Activated CD4-positive, alpha-beta memory T cell treated with anti-CD3 and anti-CD28 coated beads for 36 hours (primary cell): Measurements from ENCODE around the gene PSMG3. TPM values are rescaled to one million over a fixed set of nuclear protein-coding genes. Genes with fewer than 3 reads are reported as not detected.

Experiments
- CTCF ChIA-PET: fragments of 350-600 bp; sonication (Branson Sonifier 250); formaldehyde crosslinking; loops from one replicate; lab custom pipeline; 2021; ENCODE audit warnings: antibody characterized with exemption, inconsistent platforms; lab: Charles Lee
- POLR2A ChIA-PET: fragments of 350-600 bp; sonication (Branson Sonifier 250); formaldehyde crosslinking; loops from one replicate; lab custom pipeline; 2021; ENCODE audit warnings: antibody characterized with exemption; lab: Charles Lee
- DNase-seq: peaks from one replicate; pipeline ENCODE4 v3.0.0-alpha.2; 2020
- H3K27ac Mint-ChIP-seq: one replicate; pipeline ENCODE4 v1.8.0; 2021; ENCODE audit warnings: mixed read lengths
- H3K27me3 Mint-ChIP-seq: one replicate; pipeline ENCODE4 v1.8.0; 2021; ENCODE audit warnings: mixed read lengths
- H3K36me3 Mint-ChIP-seq: one replicate; pipeline ENCODE4 v1.8.0; 2021; ENCODE audit warnings: mixed read lengths
- H3K4me1 Mint-ChIP-seq: one replicate; pipeline ENCODE4 v1.8.0; 2021; ENCODE audit warnings: low read depth, mixed read lengths
- H3K4me3 Mint-ChIP-seq: one replicate; pipeline ENCODE4 v1.8.0; 2021; ENCODE audit warnings: mild to moderate bottlenecking, mixed read lengths
- H3K9me3 Mint-ChIP-seq: one replicate; pipeline ENCODE4 v1.8.0; 2021; ENCODE audit warnings: mixed read lengths
- intact Hi-C: fragments of 100-400 bp; cut with micrococcal nuclease; formaldehyde crosslinking; loops from one replicate; pipeline ENCODE4 v1.15.1; 2023
- total RNA-seq, 2 experiments: library from RNA; stranded (reverse); gene quantifications; one replicate each; pipeline ENCODE4 v1.2.3, GENCODE V29; 2021

Gene PSMG3
- total RNA-seq, 2 experiments from 2014 or later = 48.1 to 55.0 TPM

DNA sequence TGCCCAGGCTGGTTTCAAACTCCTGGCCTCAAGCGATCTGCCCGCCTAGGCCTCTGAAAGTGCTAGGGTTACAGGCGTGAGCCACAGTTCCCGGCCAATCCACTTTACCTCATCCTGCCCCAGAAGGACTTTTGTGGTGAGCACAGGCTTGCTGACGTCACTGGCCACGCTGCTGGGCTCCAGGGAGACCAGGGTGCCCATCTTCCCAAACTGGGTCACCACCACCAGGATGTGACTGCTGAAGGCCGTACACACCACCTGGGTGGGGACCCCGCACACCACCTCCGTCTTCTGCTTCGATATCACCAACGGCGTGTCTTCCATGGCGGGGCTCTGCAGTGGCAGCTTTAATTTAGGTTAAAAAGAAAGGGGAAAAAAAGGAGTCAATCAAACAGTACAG, 816 bp downstream of the PSMG3 start:
- Mint-ChIP-seq H3K36me3 (peaks cover 28% of the 10 kb centered on the region), H3K4me3 (peak overlapping the region; percentile 91), H3K4me1 (peaks cover 38% of the 10 kb centered on the region), H3K27me3 (no peaks in the 10 kb centered on the region), H3K9me3 (no peaks in the 10 kb centered on the region), H3K27ac (peak overlapping the region; percentile 98)
- intact Hi-C loops = loop anchor here (2.0 kb wide), 1 partner anchor 36 kb away; no protein-coding TSS in a partner anchor
- ChIA-PET CTCF (no interaction called here), POLR2A (interaction anchor here (1.1 kb wide), 1 partner anchor 36 kb away, joined by 4 read pairs; no protein-coding TSS in a partner anchor)
- peak; percentile 71 for DNase-seq

DNA sequence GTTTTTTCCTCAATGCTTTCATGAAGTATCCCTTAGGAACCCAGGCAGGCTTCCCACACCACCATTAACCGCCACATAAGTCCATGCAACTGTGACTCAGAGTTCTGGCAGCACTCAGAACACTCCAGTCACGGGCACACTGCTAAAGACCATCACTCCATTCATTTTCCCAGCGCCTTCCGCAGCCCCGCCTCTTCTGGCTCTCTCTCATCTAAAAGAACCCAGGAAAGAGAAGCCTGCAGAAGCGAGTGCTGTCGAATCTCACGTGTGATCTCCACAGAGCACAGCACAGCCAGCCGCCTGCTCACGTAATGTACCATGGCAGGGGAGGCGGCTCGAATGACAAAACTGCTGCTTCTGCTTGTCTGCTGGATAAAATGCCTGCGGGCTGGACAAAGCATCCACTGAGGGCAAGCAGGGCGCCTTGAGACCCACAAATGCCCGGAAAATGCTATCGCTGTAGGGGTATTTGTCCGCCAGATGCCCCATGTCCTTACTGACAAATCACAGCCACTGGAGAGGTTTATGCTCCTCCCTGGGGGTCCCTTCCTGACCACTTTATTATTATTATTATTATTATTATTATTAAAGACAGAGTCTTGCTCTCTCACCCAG, 1.8 kb downstream of the PSMG3 start:
- peak overlapping the region; percentile 91 for H3K4me3 Mint-ChIP-seq
- peak overlapping the region; percentile 8 for H3K27ac Mint-ChIP-seq
- no peak for DNase-seq
- H3K9me3 Mint-ChIP-seq = no peaks in the 10 kb centered on the region
- intact Hi-C loops = loop anchor here (2.0 kb wide), 1 partner anchor 35 kb away; no protein-coding TSS in a partner anchor
- ChIA-PET CTCF (interaction anchor here (0.7 kb wide), 1 partner anchor 175 kb away, joined by 4 read pairs; no protein-coding TSS in a partner anchor), POLR2A (interaction anchor here (1.1 kb wide), 1 partner anchor 35 kb away, joined by 4 read pairs; no protein-coding TSS in a partner anchor)
- H3K36me3 Mint-ChIP-seq = peaks cover 28% of the 10 kb centered on the region
- peaks cover 38% of the 10 kb centered on the region for H3K4me1 Mint-ChIP-seq
- no peaks in the 10 kb centered on the region for H3K27me3 Mint-ChIP-seq

DNA sequence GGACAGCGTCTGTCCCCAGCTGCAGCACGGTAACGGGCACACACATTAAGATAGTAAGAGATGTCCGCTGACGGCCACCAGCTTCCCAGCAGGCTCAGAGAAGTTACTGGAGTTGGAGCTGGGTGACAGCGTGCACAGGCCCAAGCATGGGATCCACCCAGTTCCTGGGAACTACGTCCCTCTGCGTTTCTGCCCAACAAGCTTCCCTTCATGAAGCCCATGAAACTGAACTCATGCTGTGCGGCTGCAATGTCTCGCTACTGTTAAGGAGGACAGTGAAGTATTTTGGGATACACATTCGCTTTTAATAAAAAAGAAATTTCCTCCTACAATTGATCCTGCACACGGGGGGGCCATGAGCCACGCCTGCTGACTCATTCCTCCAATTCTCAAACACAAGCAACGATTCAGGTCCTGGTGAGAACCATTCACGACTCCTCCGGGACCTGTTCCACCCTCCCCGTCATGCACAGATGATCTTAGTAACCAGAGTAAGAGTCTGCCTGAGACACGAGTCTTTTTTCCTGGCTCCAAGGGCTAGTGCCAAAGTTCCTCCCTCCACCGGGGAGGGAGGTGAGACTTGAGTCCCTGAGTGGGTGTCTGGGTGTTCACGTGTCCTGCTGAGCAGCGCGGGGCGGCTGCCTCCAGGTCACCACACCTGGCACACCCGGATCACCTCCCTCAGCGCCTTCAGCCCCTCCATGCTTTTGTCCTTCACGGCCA, 2.6 kb downstream of the PSMG3 start:
- no peak for DNase-seq
- no peak overlapping the region for H3K4me3 Mint-ChIP-seq
- intact Hi-C loops = no loop called here
- ChIA-PET POLR2A (no interaction called here), CTCF (interaction anchor here (1.7 kb wide), 1 partner anchor 11 kb away, joined by 6 read pairs; the partner anchor contains the start of gene TMEM184A)
- H3K27ac Mint-ChIP-seq = no peak overlapping the region
- H3K9me3 Mint-ChIP-seq = no peaks in the 10 kb centered on the region
- H3K36me3 Mint-ChIP-seq = peaks cover 28% of the 10 kb centered on the region
- H3K27me3 Mint-ChIP-seq = no peaks in the 10 kb centered on the region
- H3K4me1 Mint-ChIP-seq = peaks cover 33% of the 10 kb centered on the region

DNA sequence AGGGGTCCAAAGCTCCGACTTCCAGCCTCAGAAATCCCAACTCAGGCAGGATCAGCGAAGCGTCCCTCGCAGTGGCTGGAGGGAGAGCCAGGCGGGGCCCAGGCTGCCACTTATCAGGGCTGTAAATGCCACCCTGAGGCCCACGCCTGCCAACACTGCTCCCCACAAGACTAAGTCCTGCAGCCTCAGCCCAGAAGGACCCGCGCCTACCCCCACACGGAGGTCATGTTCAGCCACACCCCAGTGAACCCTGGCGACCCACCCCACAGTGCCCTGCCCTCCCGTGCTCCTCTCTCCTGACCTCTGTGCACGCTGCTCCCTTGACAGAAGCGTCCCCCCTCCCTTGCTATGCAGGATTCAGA, 3.2 kb downstream of the PSMG3 start:
- H3K4me3 Mint-ChIP-seq = no peak overlapping the region
- no peak overlapping the region for H3K27ac Mint-ChIP-seq
- peaks cover 28% of the 10 kb centered on the region for H3K36me3 Mint-ChIP-seq
- CTCF ChIA-PET = interaction anchor here (1.7 kb wide), 1 partner anchor 10 kb away, joined by 6 read pairs; the partner anchor contains the start of gene TMEM184A
- DNase-seq = no peak
- intact Hi-C loops = no loop called here
- POLR2A ChIA-PET = no interaction called here
- peaks cover 27% of the 10 kb centered on the region for H3K4me1 Mint-ChIP-seq
- H3K9me3 Mint-ChIP-seq = no peaks in the 10 kb centered on the region
- no peaks in the 10 kb centered on the region for H3K27me3 Mint-ChIP-seq

DNA sequence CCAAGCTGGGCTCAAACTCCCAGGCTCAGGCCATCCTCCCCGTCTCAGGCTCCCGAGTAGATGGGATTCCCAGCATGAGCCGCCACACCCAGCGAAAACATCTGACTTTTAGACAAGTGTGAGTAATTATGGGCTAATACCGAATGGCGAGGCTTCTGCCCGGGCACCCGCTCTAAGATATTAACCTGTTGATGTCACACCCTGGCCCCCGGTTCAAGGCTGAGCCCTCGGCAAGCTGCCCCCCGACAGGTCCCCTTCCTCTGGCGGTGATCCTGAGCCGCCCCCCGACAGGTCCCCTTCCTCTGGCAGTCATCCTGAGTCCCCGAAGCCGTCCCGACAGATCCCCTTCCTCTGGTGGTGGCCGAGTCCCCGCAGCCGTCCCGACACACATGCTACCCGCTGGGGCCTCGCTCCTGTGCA, 5.2 kb downstream of the PSMG3 start:
- no peaks in the 10 kb centered on the region for H3K27me3 Mint-ChIP-seq
- intact Hi-C loops = no loop called here
- POLR2A ChIA-PET = no interaction called here
- no peak overlapping the region for H3K27ac Mint-ChIP-seq
- H3K36me3 Mint-ChIP-seq = peaks cover 28% of the 10 kb centered on the region
- DNase-seq = no peak
- peaks cover 18% of the 10 kb centered on the region for H3K4me1 Mint-ChIP-seq
- CTCF ChIA-PET = interaction anchor here (0.9 kb wide), 1 partner anchor 90 kb away, joined by 3 read pairs; no protein-coding TSS in a partner anchor
- H3K4me3 Mint-ChIP-seq = no peak overlapping the region
- H3K9me3 Mint-ChIP-seq = no peaks in the 10 kb centered on the region

DNA sequence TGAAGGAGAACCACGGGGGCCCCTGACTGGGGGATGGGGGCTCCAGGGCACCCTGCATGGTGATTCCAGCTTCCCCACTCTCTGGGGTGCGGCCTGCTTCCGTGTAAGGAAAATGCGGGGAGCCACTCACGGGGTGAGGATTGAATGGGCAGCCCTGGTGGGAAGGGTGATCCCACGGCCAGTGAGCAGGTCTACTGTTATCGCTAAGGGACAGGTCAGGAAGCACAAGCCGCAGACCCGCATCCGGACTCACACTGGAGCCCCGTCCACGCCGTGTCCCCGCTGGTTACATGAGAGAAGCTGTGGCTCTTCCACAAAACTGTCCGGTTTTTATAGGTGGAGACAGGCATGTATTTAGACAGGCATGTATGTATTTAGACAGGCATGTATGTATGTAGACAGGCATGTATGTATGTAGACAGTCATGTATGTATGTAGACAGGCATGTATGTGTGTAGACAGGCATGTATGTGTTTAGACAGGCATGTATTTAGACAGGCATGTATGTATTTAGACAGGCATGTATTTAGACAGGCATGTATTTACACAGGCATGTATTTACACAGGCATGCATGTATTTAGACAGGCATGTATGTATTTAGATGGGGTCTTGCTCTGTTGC, 5.7 kb downstream of the PSMG3 start:
- intact Hi-C loops = no loop called here
- no peak overlapping the region for H3K27ac Mint-ChIP-seq
- ChIA-PET CTCF (interaction anchor here (0.9 kb wide), 1 partner anchor 90 kb away, joined by 3 read pairs; no protein-coding TSS in a partner anchor), POLR2A (no interaction called here)
- peaks cover 27% of the 10 kb centered on the region for H3K36me3 Mint-ChIP-seq
- H3K4me1 Mint-ChIP-seq = peaks cover 17% of the 10 kb centered on the region
- H3K9me3 Mint-ChIP-seq = no peaks in the 10 kb centered on the region
- H3K27me3 Mint-ChIP-seq = no peaks in the 10 kb centered on the region
- no peak for DNase-seq
- H3K4me3 Mint-ChIP-seq = no peak overlapping the region

DNA sequence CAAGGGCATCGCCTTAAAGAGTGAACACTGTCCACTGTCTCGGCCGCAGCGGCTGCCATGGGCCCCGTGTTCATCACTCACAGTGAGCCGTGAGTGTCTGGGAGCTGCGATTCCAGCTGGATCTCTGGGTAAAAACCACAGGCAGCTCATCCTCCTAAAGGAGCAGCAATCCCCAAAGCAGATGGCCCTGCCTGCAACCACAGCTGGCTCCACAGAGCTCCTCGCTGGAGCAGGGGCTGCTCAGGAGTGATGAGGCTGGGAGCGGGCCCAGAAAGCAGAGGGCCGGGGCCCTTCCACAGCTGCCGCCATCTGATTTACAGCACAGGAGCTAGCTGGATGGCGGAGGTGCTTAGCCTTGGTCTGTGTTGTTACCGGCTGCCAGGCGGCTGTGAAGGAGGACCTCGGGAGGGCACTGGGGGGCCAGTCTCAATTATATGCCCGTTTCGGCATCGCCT, 7.2 kb downstream of the PSMG3 start:
- H3K27me3 Mint-ChIP-seq = no peaks in the 10 kb centered on the region
- H3K36me3 Mint-ChIP-seq = peaks cover 15% of the 10 kb centered on the region
- intact Hi-C loops = no loop called here
- peaks cover 4% of the 10 kb centered on the region for H3K4me1 Mint-ChIP-seq
- no peak for DNase-seq
- ChIA-PET POLR2A (no interaction called here), CTCF (no interaction called here)
- H3K9me3 Mint-ChIP-seq = no peaks in the 10 kb centered on the region
- H3K27ac Mint-ChIP-seq = no peak overlapping the region
- no peak overlapping the region for H3K4me3 Mint-ChIP-seq

DNA sequence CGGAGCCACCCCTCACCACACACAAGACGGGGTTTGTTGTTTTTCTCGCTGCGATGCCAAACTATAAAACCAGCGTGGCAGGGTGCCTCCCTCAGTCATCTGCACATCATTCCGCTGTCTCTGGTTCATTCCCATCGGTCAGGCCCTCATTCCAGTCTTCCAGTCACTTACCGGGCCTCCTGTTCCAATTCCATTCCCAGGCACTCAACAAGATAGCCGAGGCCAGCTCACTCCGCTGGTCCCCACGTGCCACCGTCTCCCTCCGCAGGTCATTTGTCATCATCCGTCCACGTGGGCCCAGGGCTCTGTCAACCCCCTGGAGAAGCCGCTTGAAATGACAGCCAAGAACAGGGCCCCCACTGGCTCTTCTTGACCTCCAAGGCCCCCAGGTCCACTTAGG, 7.7 kb downstream of the PSMG3 start:
- Mint-ChIP-seq H3K27me3 (no peaks in the 10 kb centered on the region), H3K36me3 (peaks cover 11% of the 10 kb centered on the region), H3K4me3 (no peak overlapping the region), H3K4me1 (no peaks in the 10 kb centered on the region), H3K9me3 (no peaks in the 10 kb centered on the region), H3K27ac (no peak overlapping the region)
- POLR2A ChIA-PET = no interaction called here
- CTCF ChIA-PET = no interaction called here
- intact Hi-C loops = no loop called here
- no peak for DNase-seq

DNA sequence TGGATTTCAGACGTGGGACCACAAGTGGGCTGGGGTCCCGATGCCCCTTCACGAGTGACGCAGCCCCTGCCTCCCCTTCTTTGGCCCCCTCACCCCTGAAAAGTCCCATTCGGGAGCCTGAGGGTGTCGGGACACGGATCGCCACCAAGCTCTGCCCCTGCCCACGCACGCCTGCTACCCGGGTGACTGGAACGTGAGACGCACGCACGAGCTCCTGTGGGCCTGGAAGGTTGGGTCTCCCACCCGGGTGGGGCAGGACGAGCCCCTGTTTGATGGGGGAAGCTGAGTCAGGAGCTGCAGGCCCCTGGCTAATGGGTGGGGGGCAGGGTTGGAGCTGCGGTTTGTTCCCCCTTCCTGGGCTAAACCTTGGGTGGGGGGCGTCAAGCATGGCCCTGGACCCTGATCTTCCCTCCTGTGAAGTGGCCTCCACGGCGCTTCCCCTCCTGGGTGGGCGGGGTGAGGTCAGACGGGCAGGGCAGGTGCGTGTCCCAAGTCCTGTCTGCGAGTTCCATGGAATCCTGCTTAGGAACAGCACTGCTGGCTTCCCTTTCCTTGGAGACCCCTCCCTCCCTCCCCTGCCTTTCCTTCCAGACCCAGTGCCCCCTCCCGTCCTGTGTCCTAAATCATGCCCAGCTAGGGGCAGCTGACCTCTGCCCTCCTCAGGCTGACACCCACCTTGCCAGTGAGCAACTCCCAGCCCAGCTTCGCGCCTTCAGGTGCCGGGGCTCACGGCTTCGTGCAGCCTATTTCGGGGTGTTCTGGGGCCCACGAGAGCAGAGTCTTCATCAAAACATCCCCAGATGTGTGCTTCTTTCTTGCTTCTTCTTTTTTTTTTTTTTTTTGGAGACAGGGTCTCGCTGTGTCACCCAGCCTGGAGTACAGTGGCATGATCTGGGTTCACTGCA, 8.5 kb downstream of the PSMG3 start:
- H3K9me3 Mint-ChIP-seq = no peaks in the 10 kb centered on the region
- ChIA-PET POLR2A (no interaction called here), CTCF (no interaction called here)
- no peak overlapping the region for H3K4me3 Mint-ChIP-seq
- H3K4me1 Mint-ChIP-seq = no peaks in the 10 kb centered on the region
- H3K36me3 Mint-ChIP-seq = peaks cover 7% of the 10 kb centered on the region
- no peak overlapping the region for H3K27ac Mint-ChIP-seq
- intact Hi-C loops = no loop called here
- no peaks in the 10 kb centered on the region for H3K27me3 Mint-ChIP-seq
- DNase-seq = no peak

DNA sequence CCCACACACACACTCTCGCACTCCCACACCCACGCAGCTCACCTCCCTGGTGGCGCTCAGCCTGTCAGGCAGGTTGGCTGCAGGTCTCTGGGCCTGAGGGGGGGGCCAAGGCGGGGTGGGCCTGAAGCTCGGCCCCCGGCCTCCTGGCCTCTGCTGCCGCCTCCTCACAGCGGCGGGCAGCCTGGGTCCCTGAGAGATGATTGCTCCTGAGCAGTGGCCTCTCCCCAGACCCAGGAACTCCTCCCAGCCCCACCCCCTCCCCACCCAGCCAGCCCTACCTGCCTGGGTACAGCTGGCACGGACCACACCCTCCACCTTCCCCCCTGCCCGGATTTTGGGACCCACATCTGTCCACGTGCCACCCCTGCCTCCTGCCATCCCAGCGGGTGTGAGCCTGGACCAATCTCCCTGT, 9.2 kb downstream of the PSMG3 start:
- no peak overlapping the region for H3K27ac Mint-ChIP-seq
- DNase-seq = no peak
- intact Hi-C loops = no loop called here
- H3K4me1 Mint-ChIP-seq = no peaks in the 10 kb centered on the region
- no peaks in the 10 kb centered on the region for H3K9me3 Mint-ChIP-seq
- H3K27me3 Mint-ChIP-seq = no peaks in the 10 kb centered on the region
- no peak overlapping the region for H3K4me3 Mint-ChIP-seq
- peaks cover 3% of the 10 kb centered on the region for H3K36me3 Mint-ChIP-seq
- ChIA-PET CTCF (no interaction called here), POLR2A (no interaction called here)

DNA sequence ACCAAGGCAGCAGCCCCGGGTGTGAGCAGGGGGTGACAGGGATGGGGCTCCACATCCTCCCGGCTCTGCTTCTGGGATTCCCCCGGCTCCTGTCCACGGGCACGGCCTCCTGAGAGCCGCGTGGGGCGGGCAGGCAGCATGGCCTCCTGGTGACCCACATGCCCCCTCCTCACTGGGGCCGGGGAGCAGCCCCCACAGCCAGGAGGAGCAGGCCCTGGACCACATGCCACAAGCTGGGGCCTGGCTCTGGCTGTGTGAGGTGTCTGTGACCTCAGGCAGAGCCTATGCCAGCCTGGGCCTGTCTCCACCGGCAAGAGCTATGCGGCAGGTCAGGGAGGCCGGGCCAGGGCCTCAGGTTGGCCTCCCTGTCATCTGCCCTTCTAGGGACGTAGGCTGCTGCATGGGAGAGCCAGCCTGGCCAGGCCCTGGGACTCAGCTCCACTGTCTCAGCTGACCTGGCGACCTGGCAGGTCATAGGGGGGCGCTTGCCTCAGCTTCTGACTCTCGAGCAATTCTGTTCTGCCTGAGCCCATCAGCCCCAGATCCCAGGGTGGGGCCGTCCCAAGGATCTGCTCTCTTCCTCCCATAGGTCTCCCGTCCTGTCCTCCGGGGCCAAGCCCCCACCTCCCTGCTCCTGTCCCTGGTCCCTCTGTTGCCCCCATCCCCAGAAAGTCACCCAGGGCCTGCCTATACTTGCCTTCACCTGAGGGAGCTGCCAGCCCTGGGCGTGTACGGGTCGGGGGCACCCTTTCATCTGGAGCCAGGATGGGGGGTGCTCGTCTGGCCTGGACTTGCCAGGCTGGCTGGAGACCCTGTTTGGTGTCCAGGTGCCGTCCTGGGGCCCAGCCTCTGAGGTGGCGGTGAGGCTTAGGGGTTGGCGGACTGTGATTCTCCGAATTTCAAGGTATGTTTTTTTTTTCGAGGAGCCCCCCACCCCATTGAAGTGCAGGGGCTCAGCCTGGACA, 9.9 kb downstream of the PSMG3 start:
- Mint-ChIP-seq H3K36me3 (no peaks in the 10 kb centered on the region), H3K9me3 (no peaks in the 10 kb centered on the region), H3K4me1 (no peaks in the 10 kb centered on the region), H3K27ac (no peak overlapping the region), H3K27me3 (no peaks in the 10 kb centered on the region), H3K4me3 (no peak overlapping the region)
- intact Hi-C loops = no loop called here
- POLR2A ChIA-PET = no interaction called here
- CTCF ChIA-PET = no interaction called here
- no peak for DNase-seq
